B cell (primary cell): ENCODE results near the gene KCNIP2. TPM values are rescaled to one million over a fixed set of nuclear protein-coding genes. Genes with fewer than 3 reads are reported as not detected.

Source experiments
- ATAC-seq: fragments of 200-7000 bp; cut with Tn5 transposase; one replicate; pipeline ENCODE4 v1.10.0; 2021; ENCODE audit warnings: low read depth, mild to moderate bottlenecking, moderate number of reproducible peaks, moderate library complexity
- CTCF ChIA-PET: fragments of 350-600 bp; sonication (Branson Sonifier 250); formaldehyde crosslinking; loops from one replicate; lab custom pipeline; 2021; ENCODE audit warnings: antibody characterized with exemption, inconsistent platforms; lab: Charles Lee
- POLR2A ChIA-PET: fragments of 350-600 bp; sonication (Branson Sonifier 250); formaldehyde crosslinking; loops from one replicate; lab custom pipeline; 2021; ENCODE audit warnings: antibody characterized with exemption; lab: Charles Lee
- DNase-seq: peaks from one replicate; pipeline ENCODE4 v3.0.0; 2013
- H2AFZ ChIP-seq: 2 replicates; pipeline ENCODE4 v1.6.1; 2012; ENCODE audit warnings: mild to moderate bottlenecking, low read depth, low read length; ENCODE audit not compliant: insufficient read depth, poor library complexity, severe bottlenecking
- H3K27ac ChIP-seq, 2 donors: 1 replicate in 1 of 2; 2 replicates in 1 of 2; pipeline ENCODE4 v1.5.1; 2012 to 2013; ENCODE audit warnings: low read length in 2 of 2, mild to moderate bottlenecking in 2 of 2, moderate library complexity in 1 of 2
- H3K27me3 ChIP-seq, 4 experiments: fragments of 200-600 bp in 1 of 4; sonication (generic) in 1 of 4; replicated peaks in 1 of 4; 1 replicate in 2 of 4; 2 replicates in 2 of 4; pipeline versions ENCODE4 v1.6.1 to v1.7.0; 2013 to 2016; ENCODE audit warnings: low read length in 3 of 4, mild to moderate bottlenecking in 2 of 4, mixed read lengths in 1 of 4, moderate library complexity in 1 of 4; ENCODE audit not compliant: insufficient read depth in 4 of 4, control insufficient read depth in 3 of 4; ENCODE audit errors: control extremely low read depth in 1 of 4
- H3K36me3 ChIP-seq, 2 experiments: replicated peaks in 1 of 2; 1 replicate in 1 of 2; 2 replicates in 1 of 2; pipeline versions ENCODE4 v1.6.1 to v1.7.1; 2013; ENCODE audit warnings: low read length in 1 of 2; ENCODE audit not compliant: insufficient read depth in 2 of 2, control insufficient read depth in 1 of 2; ENCODE audit errors: control extremely low read depth in 1 of 2, extremely low read depth in 1 of 2
- H3K4me1 ChIP-seq, 2 donors: fragments of 200-600 bp in 1 of 2; sonication (generic) in 1 of 2; 1 replicate in 1 of 2; 2 replicates in 1 of 2; pipeline versions ENCODE4 v1.5.1 to v1.6.1; 2013 to 2017; ENCODE audit warnings: low read length in 2 of 2; ENCODE audit not compliant: control insufficient read depth in 2 of 2, insufficient read depth in 2 of 2
- H3K4me2 ChIP-seq: replicated peaks from 2 replicates; pipeline ENCODE3; 2012; ENCODE audit warnings: mild to moderate bottlenecking, low read depth, low read length; ENCODE audit not compliant: poor library complexity, severe bottlenecking
- H3K4me3 ChIP-seq, 5 experiments: fragments of 200-600 bp in 1 of 5; sonication (generic) in 1 of 5; 1 replicate in 3 of 5; 2 replicates in 2 of 5; pipeline versions ENCODE4 v1.5.1 to v1.7.0; 2011 to 2016; ENCODE audit warnings: low read length in 4 of 5, mild to moderate bottlenecking in 4 of 5, low read depth in 2 of 5, control low read depth in 1 of 5, moderate library complexity in 1 of 5; ENCODE audit not compliant: insufficient read depth in 1 of 5; ENCODE audit errors: control extremely low read depth in 1 of 5, extremely low read depth in 1 of 5
- H3K79me2 ChIP-seq: fragments of 200-600 bp; sonication (generic); one replicate; pipeline ENCODE4 v1.6.0; 2016; ENCODE audit warnings: low read length; ENCODE audit not compliant: control insufficient read depth, insufficient read depth
- H3K9ac ChIP-seq: fragments of 200-600 bp; sonication (generic); 2 replicates; pipeline ENCODE4 v1.6.1; 2017; ENCODE audit warnings: mild to moderate bottlenecking, low read length, moderate library complexity
- H3K9me3 ChIP-seq, 3 donors: one replicate each; pipeline versions ENCODE4 v1.6.1 to v1.7.1; 2013; ENCODE audit warnings: low read length in 2 of 3; ENCODE audit not compliant: control insufficient read depth in 2 of 3, insufficient read depth in 1 of 3; ENCODE audit errors: control extremely low read depth in 1 of 3
- H4K20me1 ChIP-seq: 2 replicates; pipeline ENCODE4 v1.6.0; 2012; ENCODE audit warnings: mild to moderate bottlenecking, low read length; ENCODE audit not compliant: insufficient read depth, control insufficient read depth, poor library complexity, severe bottlenecking
- H3K27ac Mint-ChIP-seq: one replicate; pipeline ENCODE4 v1.8.0; 2021; ENCODE audit warnings: mixed read lengths
- H3K27me3 Mint-ChIP-seq: one replicate; pipeline ENCODE4 v1.8.0; 2021; ENCODE audit warnings: mixed read lengths
- H3K4me1 Mint-ChIP-seq: one replicate; pipeline ENCODE4 v1.8.0; 2021; ENCODE audit warnings: mixed read lengths
- H3K4me3 Mint-ChIP-seq: one replicate; pipeline ENCODE4 v1.8.0; 2021; ENCODE audit warnings: mixed read lengths
- H3K9me3 Mint-ChIP-seq: one replicate; pipeline ENCODE4 v1.8.0; 2022; ENCODE audit warnings: mixed read lengths; ENCODE audit not compliant: insufficient read depth
- EZH2 ChIP-seq: IDR thresholded peaks from 2 replicates; pipeline ENCODE4 v1.6.1; 2012; ENCODE audit warnings: borderline replicate concordance, low read depth, mild to moderate bottlenecking, moderate library complexity, low read length; ENCODE audit not compliant: insufficient read depth, poor library complexity, severe bottlenecking
- WGBS: methylation state at CpG from one replicate; pipeline ENCODE4 v1.1.5; 2013; ENCODE audit warnings: missing lambda C conversion rate; ENCODE audit not compliant: insufficient coverage; 5-methylcytosine and 5-hydroxymethylcytosine counted together
- intact Hi-C: fragments of 100-400 bp; cut with micrococcal nuclease; formaldehyde crosslinking; loops from one replicate; pipeline ENCODE4 v1.10.0; 2022
- polyA plus RNA-seq: library from polyadenylated mRNA; depleted of rRNA; stranded (reverse); fragments of >200 nt; gene quantifications from 2 replicates; pipeline ENCODE4 v1.2.3, GENCODE V29; 2012
- total RNA-seq, 2 donors: library from RNA; stranded (reverse); fragments of 120-200 nt in 1 of 2; gene quantifications; 1 replicate in 1 of 2; 2 replicates in 1 of 2; pipeline versions ENCODE4 v1.2.3 to v1.2.4, GENCODE V29; 2013 to 2022
- TF ChIP-seq, protein P1 (sequence below): fragments of 200-600 bp; IDR thresholded peaks from one replicate; pipeline ENCODE4 v1.8.0; 2022; ENCODE audit warnings: antibody characterized with exemption, mild to moderate bottlenecking

Gene KCNIP2
- total and polyA plus RNA-seq, 2 donors (not counting 1 experiment from before 2014, with no cell fraction given): 3.5 to 34.7 TPM

DNA sequence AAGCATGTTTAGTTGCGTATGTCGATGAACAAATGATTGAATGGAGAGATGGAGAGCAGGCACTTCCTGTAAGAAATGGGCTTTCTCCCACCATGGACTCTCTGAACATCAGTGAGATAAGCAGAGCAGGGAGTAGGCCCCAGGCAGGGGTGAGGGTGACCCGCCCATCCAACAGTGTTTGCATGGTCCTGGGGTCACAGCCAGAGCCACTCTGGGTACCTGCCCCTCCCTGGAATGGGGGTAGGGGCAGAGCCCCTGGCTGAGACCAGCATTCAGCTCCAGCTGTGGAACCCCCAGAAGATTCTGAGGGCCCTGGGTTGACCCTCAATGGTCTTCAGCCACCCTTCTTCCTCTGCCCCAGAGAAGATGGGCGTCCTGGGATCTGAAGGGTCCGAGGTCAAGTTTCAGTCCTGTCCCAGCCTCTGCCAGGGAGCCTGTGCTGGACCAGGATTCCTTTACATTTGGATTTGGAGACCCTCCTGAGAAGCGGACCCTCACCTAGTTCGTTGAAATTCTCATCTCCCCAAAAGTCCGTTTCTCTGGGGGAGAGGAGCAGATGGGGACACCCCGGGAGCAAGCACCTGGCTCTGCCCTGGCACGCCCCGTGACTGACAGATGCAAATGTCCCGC is 65.3 kb downstream of the KCNIP2 start:
- H3K27ac Mint-ChIP-seq: peak overlapping the region; percentile 16
- intact Hi-C loops: no loop called here
- H3K79me2 ChIP-seq: peaks cover 24% of the 10 kb centered on the region
- H4K20me1 ChIP-seq: peaks cover 39% of the 10 kb centered on the region
- DNase-seq (peak; percentile 34), ATAC-seq (no peak)
- no peak for TF ChIP-seq EZH2
- TF ChIP-seq, protein P1, sequence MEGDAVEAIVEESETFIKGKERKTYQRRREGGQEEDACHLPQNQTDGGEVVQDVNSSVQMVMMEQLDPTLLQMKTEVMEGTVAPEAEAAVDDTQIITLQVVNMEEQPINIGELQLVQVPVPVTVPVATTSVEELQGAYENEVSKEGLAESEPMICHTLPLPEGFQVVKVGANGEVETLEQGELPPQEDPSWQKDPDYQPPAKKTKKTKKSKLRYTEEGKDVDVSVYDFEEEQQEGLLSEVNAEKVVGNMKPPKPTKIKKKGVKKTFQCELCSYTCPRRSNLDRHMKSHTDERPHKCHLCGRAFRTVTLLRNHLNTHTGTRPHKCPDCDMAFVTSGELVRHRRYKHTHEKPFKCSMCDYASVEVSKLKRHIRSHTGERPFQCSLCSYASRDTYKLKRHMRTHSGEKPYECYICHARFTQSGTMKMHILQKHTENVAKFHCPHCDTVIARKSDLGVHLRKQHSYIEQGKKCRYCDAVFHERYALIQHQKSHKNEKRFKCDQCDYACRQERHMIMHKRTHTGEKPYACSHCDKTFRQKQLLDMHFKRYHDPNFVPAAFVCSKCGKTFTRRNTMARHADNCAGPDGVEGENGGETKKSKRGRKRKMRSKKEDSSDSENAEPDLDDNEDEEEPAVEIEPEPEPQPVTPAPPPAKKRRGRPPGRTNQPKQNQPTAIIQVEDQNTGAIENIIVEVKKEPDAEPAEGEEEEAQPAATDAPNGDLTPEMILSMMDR: no peak
- H3K9ac ChIP-seq: peak overlapping the region; percentile 72
- ChIA-PET CTCF (interaction anchor here (0.9 kb wide), 1 partner anchor 40 kb away, joined by 4 read pairs; the partner anchor contains the start of gene OGA), POLR2A (interaction anchor here (0.6 kb wide), 1 partner anchor 10 kb away, joined by 7 read pairs; no protein-coding TSS in a partner anchor)
- H3K27me3 Mint-ChIP-seq: peaks cover 37% of the 10 kb centered on the region
- no peaks in the 10 kb centered on the region for H3K36me3 ChIP-seq
- peaks cover 0 to 56% (median 33%) of the 10 kb centered on the region in 4 experiments for H3K27me3 ChIP-seq
- peaks cover 57 to 74% of the 10 kb centered on the region in 2 donors for H3K4me1 ChIP-seq
- H3K9me3 ChIP-seq: peaks cover 0 to 21% (median 0%) of the 10 kb centered on the region in 3 donors
- peak overlapping the region; percentile 91 for H3K4me3 Mint-ChIP-seq
- no peak overlapping the region for H3K27ac ChIP-seq
- WGBS: 69% methylated on average over 11 of the region's 12 CpGs
- H3K4me2 ChIP-seq: peak overlapping the region; percentile 92
- H3K4me1 Mint-ChIP-seq: peaks cover 69% of the 10 kb centered on the region
- H3K4me3 ChIP-seq: peak overlapping the region in 2 of 5 experiments; percentile 57 to 77
- no peak overlapping the region for H2AFZ ChIP-seq
- H3K9me3 Mint-ChIP-seq: no peaks in the 10 kb centered on the region

DNA sequence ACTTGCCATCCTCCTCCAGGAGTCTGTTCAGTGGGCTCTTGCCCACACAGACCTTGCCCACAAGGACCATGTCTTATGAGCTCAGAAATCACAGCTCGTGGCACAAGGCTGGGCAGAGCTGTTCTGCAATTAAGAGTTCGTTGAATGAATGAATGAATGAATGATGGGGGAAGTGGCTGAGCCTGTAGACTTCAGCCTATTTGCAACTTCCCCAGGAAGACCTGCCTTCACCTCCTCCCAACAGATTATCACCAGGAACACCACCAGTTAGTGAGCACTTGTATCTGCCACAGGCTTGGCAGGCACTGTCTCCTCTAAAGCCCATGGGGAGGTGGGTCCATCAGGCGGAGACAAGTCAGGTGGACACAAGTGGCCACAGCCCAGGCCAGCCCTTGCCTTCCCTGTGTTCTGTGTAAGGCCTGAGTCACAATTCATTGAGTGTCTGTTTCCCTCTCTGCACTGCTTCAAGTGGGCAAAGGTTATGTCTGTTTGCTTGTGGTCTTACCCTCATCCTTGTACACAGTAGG is 65.9 kb downstream of the KCNIP2 start:
- peaks cover 63% of the 10 kb centered on the region for H3K4me1 Mint-ChIP-seq
- CTCF ChIA-PET: no interaction called here

More for the DNA sequence above, 65.9 kb downstream of the KCNIP2 start:
- DNase-seq (no peak), ATAC-seq (no peak)
- Mint-ChIP-seq H3K27me3 (peaks cover 43% of the 10 kb centered on the region), H3K9me3 (no peaks in the 10 kb centered on the region), H3K27ac (no peak overlapping the region), H3K4me3 (peak overlapping the region; percentile 44)
- H3K4me3 ChIP-seq: no peak overlapping the region
- no peak overlapping the region for H3K9ac ChIP-seq
- no peak for TF ChIP-seq EZH2
- TF ChIP-seq, protein P1: no peak
- WGBS: 100% methylated on average over 1 of the region's 3 CpGs
- POLR2A ChIA-PET: no interaction called here
- no peaks in the 10 kb centered on the region for H3K36me3 ChIP-seq
- H2AFZ ChIP-seq: no peak overlapping the region
- peaks cover 20% of the 10 kb centered on the region for H3K79me2 ChIP-seq
- H3K27me3 ChIP-seq: peaks cover 0 to 62% (median 37%) of the 10 kb centered on the region in 4 experiments
- H3K27ac ChIP-seq: no peak overlapping the region
- peaks cover 55 to 70% of the 10 kb centered on the region in 2 donors for H3K4me1 ChIP-seq
- no peak overlapping the region for H3K4me2 ChIP-seq
- intact Hi-C loops: no loop called here
- H4K20me1 ChIP-seq: peaks cover 38% of the 10 kb centered on the region
- peaks cover 0 to 21% (median 0%) of the 10 kb centered on the region in 3 donors for H3K9me3 ChIP-seq
